GM21786 (cell line): ENCODE results near the gene ZNF200.

ENCODE experiments used
- ATAC-seq: cut with Tn5 transposase; IDR thresholded peaks from one replicate; pipeline ENCODE4 v1.9.1; 2021; ENCODE audit not compliant: unreplicated experiment

The ZNF200 gene

DNA sequence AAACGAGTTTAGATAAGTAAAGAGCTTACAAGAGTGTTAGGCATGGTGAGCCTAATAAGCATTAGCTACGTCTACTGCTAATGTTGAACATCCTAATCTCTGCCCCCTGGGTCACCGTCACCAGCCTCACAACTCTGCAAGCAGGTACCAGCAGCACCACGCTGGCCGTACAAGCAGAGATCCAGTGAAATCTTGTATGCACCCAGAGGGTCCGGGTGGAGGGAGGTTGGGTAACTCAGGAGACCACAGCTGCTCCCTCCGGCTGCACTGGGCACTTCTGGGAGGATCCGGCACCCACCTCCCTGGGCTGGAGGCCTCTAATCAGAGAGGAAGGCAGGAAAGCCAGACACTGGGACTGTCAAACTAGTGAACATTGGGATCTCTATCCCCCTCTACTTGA lies 55.3 kb downstream of the ZNF200 start:
- no peak for ATAC-seq

GRCh38 chr16:3175157-3176093 lies 59.5 kb downstream of the ZNF200 start:
- no peak for ATAC-seq

DNA sequence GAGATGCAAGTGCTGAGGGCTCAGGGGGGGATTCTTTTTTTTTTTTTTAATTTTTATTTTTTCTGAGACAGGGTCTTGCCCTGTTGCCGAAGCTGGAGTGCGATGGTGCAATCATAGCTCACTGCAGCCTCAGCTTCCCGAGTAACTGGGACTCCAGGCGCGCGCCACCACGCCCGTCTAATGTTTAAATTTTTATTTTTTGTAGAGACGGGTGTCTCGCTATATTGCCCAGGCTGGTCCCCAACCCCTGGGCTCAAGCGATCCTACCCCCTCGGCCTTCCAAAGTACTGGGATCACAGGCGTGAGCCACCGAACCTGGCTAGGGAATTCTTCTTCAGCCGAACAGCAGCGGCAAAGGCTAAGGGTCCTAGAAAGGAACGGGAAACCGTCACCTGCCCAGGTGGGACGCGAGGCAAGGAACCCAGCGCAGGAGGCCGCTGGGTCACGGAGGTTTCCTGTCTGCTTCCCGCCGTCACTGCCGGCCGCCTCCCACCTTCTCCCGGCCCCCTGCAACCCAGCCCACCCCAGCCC lies 60.3 kb downstream of the ZNF200 start:
- no peak for ATAC-seq

DNA sequence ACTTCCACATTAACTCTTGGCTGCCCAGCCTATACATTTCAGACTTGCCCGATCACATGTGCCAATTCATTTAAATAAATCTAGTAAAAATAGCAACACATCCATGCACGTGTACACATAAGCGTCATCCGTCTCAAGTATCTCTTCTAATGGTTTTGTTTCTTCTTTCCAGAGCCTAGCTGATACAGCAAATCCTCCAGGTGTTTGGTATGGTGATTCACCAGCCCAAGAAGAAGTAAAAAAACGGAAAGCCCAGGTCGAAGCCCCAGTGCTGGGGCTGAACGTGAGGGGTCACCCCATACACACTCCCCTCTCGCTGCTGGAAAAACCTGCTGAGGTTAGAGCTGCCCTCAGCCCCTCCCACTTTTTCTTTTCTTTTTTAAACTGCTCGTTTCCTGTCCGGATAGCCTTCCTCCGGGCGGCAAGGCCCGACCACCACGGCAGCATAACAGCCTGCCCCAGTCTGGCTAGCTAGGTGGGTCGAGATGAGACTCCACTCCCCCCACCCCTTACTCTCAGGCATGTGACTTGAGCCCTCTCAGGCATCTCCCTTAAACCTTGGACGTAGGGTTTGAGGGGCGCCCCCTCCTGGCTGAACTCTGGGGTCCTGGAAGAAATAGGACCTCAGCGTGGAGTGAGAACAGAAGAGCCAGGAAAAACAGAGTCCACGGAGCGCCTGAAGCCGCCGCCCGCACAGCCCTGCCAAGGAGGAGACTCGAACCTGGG lies 60.9 kb downstream of the ZNF200 start:
- no peak for ATAC-seq
